ENCODE data around the gene BCORL1.

BCORL1 gene

GRCh38 chrX:130012683-130013082 lies 30.2 kb downstream of the BCORL1 start:
- DNase-seq = no peak

DNA sequence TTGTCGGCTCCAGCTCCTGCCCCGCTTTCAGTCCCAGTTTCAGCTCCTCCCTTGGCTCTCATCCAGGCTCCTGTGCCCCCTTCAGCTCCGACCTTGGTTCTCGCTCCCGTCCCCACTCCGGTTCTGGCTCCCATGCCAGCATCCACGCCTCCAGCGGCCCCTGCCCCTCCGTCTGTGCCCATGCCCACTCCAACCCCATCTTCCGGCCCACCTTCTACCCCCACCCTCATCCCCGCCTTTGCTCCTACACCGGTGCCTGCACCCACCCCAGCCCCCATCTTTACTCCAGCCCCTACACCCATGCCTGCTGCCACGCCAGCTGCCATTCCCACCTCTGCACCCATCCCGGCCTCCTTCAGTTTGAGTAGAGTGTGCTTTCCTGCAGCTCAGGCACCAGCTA lies 31.2 kb downstream of the BCORL1 start:
- no peak for DNase-seq

GRCh38 chrX:130014356-130014755 lies 31.9 kb downstream of the BCORL1 start:
- no peak for DNase-seq

- DNase-seq = no peak
Observed at GRCh38 chrX:130014770-130015169, 32.3 kb downstream of the BCORL1 start.

DNA sequence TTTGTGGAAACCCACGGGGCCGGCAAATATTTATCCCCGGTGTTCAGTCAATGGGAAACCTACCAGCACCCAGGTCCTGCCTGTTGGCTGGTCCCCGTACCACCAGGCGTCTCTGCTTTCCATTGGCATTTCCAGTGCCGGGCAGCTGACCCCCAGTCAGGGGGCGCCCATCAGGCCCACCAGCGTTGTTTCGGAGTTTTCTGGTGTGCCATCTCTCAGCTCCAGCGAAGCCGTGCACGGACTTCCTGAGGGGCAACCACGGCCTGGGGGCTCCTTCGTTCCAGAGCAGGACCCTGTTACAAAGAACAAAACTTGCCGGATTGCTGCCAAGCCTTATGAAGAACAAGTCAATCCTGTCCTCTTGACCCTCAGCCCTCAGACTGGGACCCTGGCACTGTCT lies 32.7 kb downstream of the BCORL1 start:
- DNase-seq = no peak

DNA sequence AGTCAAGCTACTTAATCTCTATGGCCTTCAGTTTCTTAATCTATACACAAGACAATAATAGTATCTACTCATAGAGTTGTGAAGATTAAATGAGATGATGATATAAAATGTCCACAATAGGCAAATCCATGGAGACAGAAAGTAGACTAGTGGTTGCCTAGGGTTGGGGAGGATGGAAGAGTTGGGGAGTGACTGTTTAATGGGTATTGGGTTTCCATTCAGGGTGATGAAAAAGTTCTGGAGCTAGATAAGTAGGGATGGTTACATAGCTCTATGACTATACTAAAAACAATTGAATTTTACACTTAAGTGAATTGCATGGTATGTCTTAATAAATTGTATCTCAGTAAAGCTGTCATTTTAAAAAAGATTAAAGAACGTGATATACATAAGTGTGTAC lies 35.7 kb downstream of the BCORL1 start:
- no peak for DNase-seq

GRCh38 chrX:130020661-130021324 lies 38.4 kb downstream of the BCORL1 start:
- no peak for DNase-seq

DNA sequence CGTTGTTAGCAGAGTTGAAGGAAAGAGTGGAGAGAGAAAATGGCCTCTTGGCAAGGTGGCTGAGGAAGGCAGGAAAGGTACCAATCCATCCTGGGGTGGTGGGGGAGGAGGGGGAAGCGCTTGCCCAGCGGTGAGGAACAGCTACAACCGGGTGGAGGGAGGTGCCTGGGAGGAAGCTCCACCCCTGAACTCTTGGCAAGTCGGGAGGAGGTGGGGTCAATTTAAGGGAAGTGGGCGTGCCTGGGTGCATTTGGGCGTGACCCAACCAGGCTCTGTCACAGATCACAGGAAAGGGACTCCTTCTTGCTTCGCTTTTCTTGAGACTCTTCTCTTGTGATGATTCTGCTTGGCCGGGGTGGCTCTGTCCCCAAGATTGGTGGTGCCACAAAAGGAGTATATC lies 41.7 kb downstream of the BCORL1 start:
- peak; percentile 79 for DNase-seq

DNA sequence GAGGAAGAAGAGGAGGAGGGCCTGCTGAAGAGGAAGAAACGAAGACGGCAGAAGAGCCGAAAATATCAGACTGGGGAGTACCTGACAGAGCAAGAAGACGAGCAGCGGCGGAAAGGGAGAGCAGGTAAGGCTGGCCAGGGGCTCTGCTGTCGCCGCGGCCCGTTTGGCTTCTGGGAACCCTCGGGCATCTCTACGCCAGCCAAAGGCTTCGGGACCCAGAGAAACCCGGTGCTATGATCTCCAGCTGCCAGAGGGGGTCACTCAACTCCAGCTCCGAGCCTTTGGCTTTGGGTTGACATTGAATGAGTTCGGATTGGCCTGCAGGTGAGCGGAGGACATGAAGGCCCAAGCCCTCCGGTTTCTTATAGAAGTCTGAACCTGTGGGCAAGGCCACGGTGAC lies 42.8 kb downstream of the BCORL1 start:
- no peak for DNase-seq

GRCh38 chrX:130027569-130027968 lies 45.1 kb downstream of the BCORL1 start:
- DNase-seq = no peak

DNA sequence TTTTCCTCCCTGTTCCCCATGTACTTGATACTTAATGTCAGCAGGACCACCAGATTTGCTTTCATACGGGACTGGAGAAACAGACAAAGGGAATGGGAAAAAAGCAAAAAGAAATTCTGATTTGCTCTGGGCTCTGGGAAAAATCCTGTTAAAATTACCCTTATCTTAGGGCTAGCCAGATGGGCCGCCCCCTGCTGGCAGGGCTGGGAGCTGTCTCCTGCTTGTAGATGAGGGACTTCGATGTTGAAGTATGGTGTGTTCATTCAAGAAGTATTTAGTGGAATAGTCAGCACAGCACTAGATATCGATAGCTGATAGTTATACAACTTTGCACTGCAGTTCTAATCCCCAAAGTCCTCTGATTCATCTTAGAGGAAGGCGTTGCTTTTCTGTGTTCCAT lies 45.8 kb downstream of the BCORL1 start:
- DNase-seq = peak; percentile 8

GRCh38 chrX:130030826-130031225 lies 48.4 kb downstream of the BCORL1 start:
- no peak for DNase-seq

- no peak for DNase-seq
Observed at GRCh38 chrX:130032552-130032951, 50.1 kb downstream of the BCORL1 start.

GRCh38 chrX:130034178-130034577 lies 51.7 kb downstream of the BCORL1 start:
- no peak for DNase-seq

DNA sequence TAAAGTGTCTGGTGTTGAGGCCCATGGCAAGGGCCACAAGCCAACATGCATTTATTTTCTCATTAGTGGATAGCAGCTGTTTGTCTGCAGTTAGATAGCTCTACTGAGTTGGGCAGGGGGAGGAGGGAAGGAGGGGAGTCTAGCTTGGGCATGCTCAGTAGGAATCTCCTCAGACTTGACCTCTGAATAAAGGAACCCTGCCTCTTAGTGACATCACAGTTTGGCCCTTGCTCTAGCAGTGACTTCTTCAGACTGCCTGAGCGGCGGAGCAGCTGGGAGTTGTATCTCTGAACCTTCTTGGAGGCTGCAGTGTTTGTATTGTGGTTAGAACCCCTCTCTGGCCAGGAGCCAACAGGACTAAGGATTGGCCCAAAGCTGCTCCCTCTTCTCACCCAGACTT lies 57.4 kb downstream of the BCORL1 start:
- DNase-seq = no peak

DNA sequence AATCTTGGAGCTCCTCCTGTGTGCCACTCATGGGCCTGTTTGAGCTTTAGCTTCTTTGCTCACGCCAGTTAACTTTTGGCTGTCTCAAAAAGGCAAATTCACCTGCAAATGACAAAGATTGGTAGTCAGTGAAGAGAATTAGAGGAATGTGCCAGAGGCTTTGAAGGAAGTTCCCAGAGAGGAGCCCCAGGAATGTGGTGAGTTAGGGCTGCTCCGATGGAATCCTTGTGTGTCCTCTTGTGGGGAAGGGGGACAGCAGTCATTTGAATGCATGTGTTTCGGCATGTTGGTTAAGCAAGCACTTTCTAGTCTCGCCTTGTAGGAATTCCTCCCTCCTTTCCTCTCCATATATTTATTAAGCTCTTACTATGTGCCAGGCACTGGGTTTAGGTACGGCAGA lies 65.0 kb downstream of the BCORL1 start:
- no peak for DNase-seq

DNA sequence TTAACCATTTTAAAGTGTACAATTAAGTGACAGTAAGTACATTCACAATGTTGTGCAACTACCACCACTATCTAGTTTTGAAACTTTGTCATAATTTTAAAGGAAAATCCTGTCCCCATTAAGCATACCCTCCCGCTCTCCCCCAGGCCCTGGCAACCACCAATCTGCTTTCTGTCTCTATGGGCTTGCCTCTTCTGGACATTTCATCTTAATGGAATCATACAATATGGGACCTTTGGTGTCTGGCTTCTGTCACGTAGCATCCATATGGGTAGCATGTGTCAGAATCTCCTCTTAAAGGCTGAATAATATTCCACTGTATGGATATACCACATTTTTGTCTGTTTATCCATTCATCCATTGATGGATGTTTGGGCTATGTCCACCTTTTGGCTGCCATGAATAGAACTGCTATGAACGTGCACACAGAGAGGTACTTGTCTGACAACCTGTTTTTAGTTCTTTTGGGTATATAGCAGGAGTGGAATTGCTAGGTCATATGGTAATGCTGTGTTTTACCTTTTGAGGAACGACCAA lies 66.3 kb downstream of the BCORL1 start:
- DNase-seq = no peak

GRCh38 chrX:130049821-130050220 lies 67.4 kb downstream of the BCORL1 start:
- no peak for DNase-seq

GRCh38 chrX:130051176-130051845 lies 68.9 kb downstream of the BCORL1 start:
- no peak for DNase-seq

DNA sequence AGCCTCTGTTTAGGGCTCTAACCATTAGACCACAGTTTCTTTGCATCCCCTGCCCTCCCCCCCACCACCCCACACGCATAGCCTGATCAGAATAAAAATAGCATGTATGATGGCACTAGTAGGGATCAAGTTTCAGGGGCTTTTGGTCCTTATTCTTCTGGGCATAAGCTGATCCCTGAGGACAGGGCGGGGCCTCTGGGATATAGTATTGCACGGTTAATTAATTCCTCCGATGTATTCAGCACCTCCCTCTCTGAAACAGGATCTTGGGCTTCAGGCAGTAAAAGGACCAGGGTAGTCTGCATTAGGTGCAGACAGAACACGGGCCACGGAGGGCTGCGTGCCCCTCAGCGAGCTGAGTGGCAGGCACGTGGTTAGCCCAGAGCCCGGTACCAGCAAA lies 70.8 kb downstream of the BCORL1 start:
- no peak for DNase-seq

DNA sequence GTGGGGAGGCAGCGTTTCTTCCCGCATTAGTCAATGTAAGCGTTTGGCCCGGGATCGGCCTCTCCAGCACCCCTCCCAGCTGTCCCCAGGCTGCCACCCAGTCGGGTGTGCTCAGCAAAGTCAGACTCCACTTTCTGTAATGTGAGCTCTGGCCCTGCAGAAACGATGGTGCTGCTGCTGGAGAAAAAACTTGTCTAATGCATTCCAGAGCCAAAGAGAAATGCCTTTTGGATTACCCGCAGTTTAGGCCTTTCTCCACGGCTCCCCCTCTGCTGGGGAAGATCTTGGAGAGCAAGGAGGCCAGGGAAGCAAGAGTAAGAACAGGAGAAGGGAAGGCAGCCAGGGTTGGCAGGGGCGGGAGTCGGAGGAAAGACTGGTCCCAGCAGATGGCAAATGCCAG lies 72.7 kb downstream of the BCORL1 start:
- DNase-seq = no peak

DNA sequence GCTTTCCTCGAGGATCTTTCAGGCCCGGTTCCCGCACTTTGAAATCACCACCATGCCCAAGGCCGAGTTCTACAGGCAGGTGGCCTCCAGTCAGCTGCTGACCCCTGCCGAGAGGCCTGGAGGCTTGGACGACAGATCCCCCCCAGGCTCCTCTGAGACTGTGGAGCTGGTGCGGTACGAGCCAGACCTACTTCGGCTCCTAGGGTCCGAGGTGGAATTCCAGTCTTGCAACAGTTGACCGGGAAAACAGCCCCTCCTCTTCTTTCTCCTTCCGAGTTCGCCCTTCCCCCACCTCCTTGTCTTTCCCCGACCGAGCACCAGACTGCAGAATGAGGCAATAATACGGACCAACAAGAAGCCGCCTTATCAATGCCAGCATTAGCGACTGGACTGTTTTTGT lies 73.5 kb downstream of the BCORL1 start:
- DNase-seq = no peak

GRCh38 chrX:130057209-130057608 lies 74.8 kb downstream of the BCORL1 start:
- DNase-seq = no peak

GRCh38 chrX:130058652-130059051 lies 76.2 kb downstream of the BCORL1 start:
- no peak for DNase-seq
